ENCODE results near the gene MDFI. TPM values are rescaled to one million over a fixed set of nuclear protein-coding genes. Genes with fewer than 3 reads are reported as not detected.

MDFI gene
- total RNA-seq, 1 experiment from 2014 or later: 96.4 TPM

DNA sequence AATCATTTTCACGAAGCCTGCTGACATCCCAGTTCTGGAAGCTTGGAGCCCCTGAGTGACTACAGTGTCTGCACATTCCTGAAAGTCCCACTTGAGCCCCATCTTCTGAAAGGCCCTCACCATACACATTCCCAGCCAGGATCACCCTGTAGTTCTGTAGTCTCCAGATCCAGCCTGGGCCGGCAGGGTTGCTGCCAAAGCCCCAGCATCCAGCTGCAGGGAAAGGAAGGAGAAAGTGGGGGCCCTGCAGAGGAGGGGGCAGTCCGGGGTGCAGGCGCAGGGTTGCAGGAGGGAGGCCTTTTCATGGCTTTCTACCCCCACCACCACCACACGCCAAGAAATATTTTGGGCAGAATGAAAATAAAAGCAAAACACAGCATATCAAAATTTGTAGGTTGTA, 26.0 kb downstream of the MDFI start:
- Histone ChIP-seq H4K20me1 (ENCODE audit: low read length) (no peaks in the 10 kb centered on the region), H3F3A (ENCODE audit: low read length, unreplicated experiment) (no peaks in the 10 kb centered on the region), H3K27ac (ENCODE audit: low read length) (no peak overlapping the region), H3K4me3 (ENCODE audit: low read length) (no peak overlapping the region), H3K79me2 (ENCODE audit: low read length) (no peaks in the 10 kb centered on the region), H3K4me2 (ENCODE audit: low read length) (no peak overlapping the region), H3K4me1 (ENCODE audit: insufficient read depth, low read length) (no peaks in the 10 kb centered on the region), H3K9me2 (replicated peaks; ENCODE audit: low read length) (no peaks in the 10 kb centered on the region), H2AFZ (ENCODE audit: low read length) (no peak overlapping the region), H3K27me3 (ENCODE audit: low read length) (peaks cover 45% of the 10 kb centered on the region), H3K9me3 (ENCODE audit: low read length) (no peaks in the 10 kb centered on the region), H3K36me3 (ENCODE audit: low read depth, low read length) (no peaks in the 10 kb centered on the region), H3K9ac (ENCODE audit: low read length) (no peak overlapping the region)
- ChIA-PET CTCF (no interaction called here), POLR2A (ENCODE audit: unreplicated experiment) (no interaction called here)
- DNase-seq (no peak), ATAC-seq (no peak)
- no TSS peak for BruUV-seq (replicated peaks)
- TF ChIP-seq EZH2phosphoT487 (IDR thresholded peaks at IDR 0.05; ENCODE audit: borderline replicate concordance, low read length) (no peak), EZH2 (IDR thresholded peaks at IDR 0.05; ENCODE audit: low read length, unreplicated experiment) (no peak)
- TF ChIP-seq, protein P1, sequence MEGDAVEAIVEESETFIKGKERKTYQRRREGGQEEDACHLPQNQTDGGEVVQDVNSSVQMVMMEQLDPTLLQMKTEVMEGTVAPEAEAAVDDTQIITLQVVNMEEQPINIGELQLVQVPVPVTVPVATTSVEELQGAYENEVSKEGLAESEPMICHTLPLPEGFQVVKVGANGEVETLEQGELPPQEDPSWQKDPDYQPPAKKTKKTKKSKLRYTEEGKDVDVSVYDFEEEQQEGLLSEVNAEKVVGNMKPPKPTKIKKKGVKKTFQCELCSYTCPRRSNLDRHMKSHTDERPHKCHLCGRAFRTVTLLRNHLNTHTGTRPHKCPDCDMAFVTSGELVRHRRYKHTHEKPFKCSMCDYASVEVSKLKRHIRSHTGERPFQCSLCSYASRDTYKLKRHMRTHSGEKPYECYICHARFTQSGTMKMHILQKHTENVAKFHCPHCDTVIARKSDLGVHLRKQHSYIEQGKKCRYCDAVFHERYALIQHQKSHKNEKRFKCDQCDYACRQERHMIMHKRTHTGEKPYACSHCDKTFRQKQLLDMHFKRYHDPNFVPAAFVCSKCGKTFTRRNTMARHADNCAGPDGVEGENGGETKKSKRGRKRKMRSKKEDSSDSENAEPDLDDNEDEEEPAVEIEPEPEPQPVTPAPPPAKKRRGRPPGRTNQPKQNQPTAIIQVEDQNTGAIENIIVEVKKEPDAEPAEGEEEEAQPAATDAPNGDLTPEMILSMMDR (conservative IDR thresholded peaks at IDR 0.05; ENCODE audit: low read depth, low read length): no peak
- intact Hi-C loops (cut with micrococcal nuclease): no loop called here

DNA sequence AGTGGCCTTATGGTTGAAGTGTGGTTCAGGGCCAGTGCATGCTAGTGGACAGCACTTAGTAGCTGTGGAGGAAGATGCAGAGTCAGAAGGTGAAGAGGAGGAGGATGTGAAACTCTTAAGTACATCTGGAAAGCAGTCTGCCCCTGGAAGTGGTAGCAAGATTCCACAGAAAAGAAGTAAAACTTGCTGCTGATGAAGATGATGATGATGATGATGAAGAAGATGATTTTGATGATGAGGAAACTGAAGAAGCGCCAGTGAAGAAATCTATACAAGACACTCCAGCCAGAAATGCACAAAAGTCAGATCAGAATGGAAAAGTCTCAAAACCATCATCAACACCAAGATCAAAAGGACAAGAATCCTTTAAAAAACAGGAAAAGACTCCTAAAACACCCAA, 28.9 kb downstream of the MDFI start:
- Histone ChIP-seq H3K9me3 (ENCODE audit: low read length) (no peaks in the 10 kb centered on the region), H3K9me2 (replicated peaks; ENCODE audit: low read length) (no peaks in the 10 kb centered on the region), H3K4me3 (ENCODE audit: low read length) (no peak overlapping the region), H3K27ac (ENCODE audit: low read length) (no peak overlapping the region), H4K20me1 (ENCODE audit: low read length) (no peaks in the 10 kb centered on the region), H3K79me2 (ENCODE audit: low read length) (no peaks in the 10 kb centered on the region), H3K27me3 (ENCODE audit: low read length) (peaks cover 50% of the 10 kb centered on the region), H3K36me3 (ENCODE audit: low read depth, low read length) (no peaks in the 10 kb centered on the region), H3K4me1 (ENCODE audit: insufficient read depth, low read length) (no peaks in the 10 kb centered on the region), H3K4me2 (ENCODE audit: low read length) (no peak overlapping the region), H3K9ac (ENCODE audit: low read length) (no peak overlapping the region), H3F3A (ENCODE audit: low read length, unreplicated experiment) (no peaks in the 10 kb centered on the region), H2AFZ (ENCODE audit: low read length) (no peak overlapping the region)
- intact Hi-C loops (cut with micrococcal nuclease): no loop called here
- no peak for TF ChIP-seq EZH2phosphoT487 (IDR thresholded peaks at IDR 0.05; ENCODE audit: borderline replicate concordance, low read length)
- TF ChIP-seq, protein P1 (conservative IDR thresholded peaks at IDR 0.05; ENCODE audit: low read depth, low read length): no peak
- TF ChIP-seq EZH2 (IDR thresholded peaks at IDR 0.05; ENCODE audit: low read length, unreplicated experiment): no peak
- DNase-seq (no peak), ATAC-seq (no peak)
- BruUV-seq (replicated peaks): no TSS peak
- ChIA-PET POLR2A (ENCODE audit: unreplicated experiment) (no interaction called here), CTCF (no interaction called here)

DNA sequence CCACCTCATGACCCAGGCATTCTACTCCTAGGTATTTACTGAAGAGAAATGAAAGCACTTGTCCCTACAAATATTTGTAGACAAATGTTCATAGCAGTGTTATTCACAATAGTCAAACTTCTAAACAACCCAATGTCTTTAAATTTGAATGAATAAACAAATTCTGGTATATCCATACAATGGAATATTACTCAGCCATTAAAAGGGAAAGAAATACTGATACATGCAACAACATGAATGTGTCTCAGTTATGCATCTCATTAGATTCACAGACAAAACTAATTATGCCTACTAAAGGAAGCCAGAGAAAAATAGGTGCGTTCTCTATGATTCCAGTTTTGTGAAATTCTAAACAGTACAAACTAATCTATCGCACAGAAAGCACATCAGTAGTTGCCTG, 30.7 kb downstream of the MDFI start:
- H3K9me2 ChIP-seq (replicated peaks; ENCODE audit: low read length): no peaks in the 10 kb centered on the region
- intact Hi-C loops (cut with micrococcal nuclease): no loop called here

More for the DNA sequence above, 30.7 kb downstream of the MDFI start:
- no peak for ATAC-seq
- no peaks in the 10 kb centered on the region for H3K4me1 ChIP-seq (ENCODE audit: insufficient read depth, low read length)
- no peaks in the 10 kb centered on the region for H4K20me1 ChIP-seq (ENCODE audit: low read length)
- no TSS peak for BruUV-seq (replicated peaks)
- no peaks in the 10 kb centered on the region for H3K79me2 ChIP-seq (ENCODE audit: low read length)
- ChIA-PET CTCF (no interaction called here), POLR2A (ENCODE audit: unreplicated experiment) (no interaction called here)
- no peak overlapping the region for H2AFZ ChIP-seq (ENCODE audit: low read length)
- H3K4me3 ChIP-seq (ENCODE audit: low read length): no peak overlapping the region
- H3K36me3 ChIP-seq (ENCODE audit: low read depth, low read length): no peaks in the 10 kb centered on the region
- H3K9ac ChIP-seq (ENCODE audit: low read length): no peak overlapping the region
- no peak for TF ChIP-seq EZH2 (IDR thresholded peaks at IDR 0.05; ENCODE audit: low read length, unreplicated experiment)
- TF ChIP-seq, protein P1 (conservative IDR thresholded peaks at IDR 0.05; ENCODE audit: low read depth, low read length): no peak
- no peak for TF ChIP-seq EZH2phosphoT487 (IDR thresholded peaks at IDR 0.05; ENCODE audit: borderline replicate concordance, low read length)
- no peak overlapping the region for H3K4me2 ChIP-seq (ENCODE audit: low read length)
- DNase-seq: no peak
- no peak overlapping the region for H3K27ac ChIP-seq (ENCODE audit: low read length)
- no peaks in the 10 kb centered on the region for H3F3A ChIP-seq (ENCODE audit: low read length, unreplicated experiment)
- peaks cover 38% of the 10 kb centered on the region for H3K27me3 ChIP-seq (ENCODE audit: low read length)
- no peaks in the 10 kb centered on the region for H3K9me3 ChIP-seq (ENCODE audit: low read length)

Data from PC-3 (cell line).